HFF-Myc (cell line): ENCODE measurements around the gene PLCB1.
"Not testable (repeated sequence)": the region's sequence is repeated elsewhere in the genome, so short reads cannot be mapped to it uniquely, and the experiment has no call there.

Experiments
- DNase-seq: peaks from one replicate; pipeline ENCODE4 v3.0.0-alpha.2; 2011; ENCODE audit warnings: low read depth; ENCODE audit errors: extremely low read depth
- H3K4me3 ChIP-seq: replicated peaks from 2 replicates; pipeline ENCODE4 v1.5.1; 2011; ENCODE audit warnings: low read depth, mild to moderate bottlenecking, control low read depth, low read length
- CTCF ChIP-seq: IDR thresholded peaks from 2 replicates; pipeline ENCODE4 v1.5.1; 2012; ENCODE audit warnings: mild to moderate bottlenecking, low read depth, low read length, control low read depth; ENCODE audit errors: missing control alignments

PLCB1 gene

GRCh38 chr20:8344631-8345030 is 212.6 kb downstream of the PLCB1 start:
- H3K4me3 ChIP-seq: no peak overlapping the region
- TF ChIP-seq CTCF: no peak
- no peak for DNase-seq

DNA sequence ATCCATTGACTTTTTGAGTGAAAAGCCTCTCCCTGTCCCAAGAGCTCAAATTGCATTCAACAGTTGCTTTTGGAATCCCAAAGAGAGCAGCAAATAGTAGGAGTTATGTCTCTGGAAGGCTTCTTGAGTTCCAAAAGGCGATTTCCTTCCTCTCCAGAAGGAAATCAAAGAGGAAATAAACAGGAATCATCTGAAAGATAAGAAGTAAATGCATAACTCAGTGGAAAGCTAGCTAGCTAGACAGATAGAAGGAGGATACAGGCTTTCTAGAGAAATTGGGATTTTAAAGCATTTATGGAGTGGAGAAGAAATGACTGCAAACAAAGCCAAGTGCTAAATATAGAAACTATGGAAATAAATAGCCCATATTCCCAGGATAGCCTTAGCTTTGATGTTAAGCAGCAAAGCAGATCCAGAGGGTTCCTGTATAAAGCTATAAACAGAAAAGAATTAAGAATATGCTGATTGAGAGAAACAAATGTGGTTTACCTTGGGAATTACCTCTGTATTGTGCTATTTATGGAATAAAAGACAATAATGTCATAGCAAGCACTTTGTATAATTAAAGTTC is 214.7 kb downstream of the PLCB1 start:
- no peak for DNase-seq
- H3K4me3 ChIP-seq: no peak overlapping the region
- TF ChIP-seq CTCF: no peak

GRCh38 chr20:8350225-8350624 is 218.2 kb downstream of the PLCB1 start:
- DNase-seq, H3K4me3 ChIP-seq: not testable (repeated sequence)

DNA sequence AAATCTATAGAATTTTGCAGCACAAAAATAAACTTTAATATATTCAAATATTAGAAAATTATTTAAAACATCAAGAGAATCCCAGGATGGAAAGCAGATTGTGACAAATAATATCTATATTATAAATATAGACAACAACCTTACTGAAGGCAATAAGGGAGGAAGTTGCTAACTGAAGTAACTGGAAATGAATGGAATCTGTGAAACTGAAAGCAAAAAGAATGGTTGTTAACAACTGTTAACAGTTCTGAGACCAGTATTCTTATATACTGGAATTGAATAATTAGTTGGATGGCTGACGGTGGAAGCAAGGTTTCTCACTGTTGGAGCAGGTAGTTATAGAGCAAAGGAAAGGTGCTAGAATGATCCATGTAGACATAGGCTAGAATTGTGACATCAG is 220.4 kb downstream of the PLCB1 start:
- DNase-seq: no peak
- no peak for TF ChIP-seq CTCF
- no peak overlapping the region for H3K4me3 ChIP-seq

DNA sequence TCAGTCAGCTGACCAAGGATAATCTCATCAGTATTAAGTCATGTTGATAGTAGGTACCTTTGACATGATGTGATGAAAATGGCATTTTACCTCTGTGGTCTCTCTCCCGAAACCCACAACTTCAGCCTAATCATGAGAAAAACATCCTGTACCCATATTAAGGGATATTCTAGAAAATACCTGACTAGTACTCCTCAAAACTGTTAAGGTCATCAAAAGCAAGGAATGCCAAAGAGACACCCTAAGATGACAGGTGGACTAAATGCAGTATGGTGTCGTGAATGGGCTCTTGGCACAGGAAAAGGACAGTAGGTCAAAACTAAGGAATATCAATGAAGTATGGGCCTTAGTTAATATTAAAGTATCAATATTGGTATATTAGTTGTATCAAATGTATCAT is 221.4 kb downstream of the PLCB1 start:
- no peak overlapping the region for H3K4me3 ChIP-seq
- TF ChIP-seq CTCF: no peak
- DNase-seq: no peak

- TF ChIP-seq CTCF: no peak
- no peak overlapping the region for H3K4me3 ChIP-seq
- DNase-seq: no peak
Observed at GRCh38 chr20:8355453-8355852, 223.4 kb downstream of the PLCB1 start.

DNA sequence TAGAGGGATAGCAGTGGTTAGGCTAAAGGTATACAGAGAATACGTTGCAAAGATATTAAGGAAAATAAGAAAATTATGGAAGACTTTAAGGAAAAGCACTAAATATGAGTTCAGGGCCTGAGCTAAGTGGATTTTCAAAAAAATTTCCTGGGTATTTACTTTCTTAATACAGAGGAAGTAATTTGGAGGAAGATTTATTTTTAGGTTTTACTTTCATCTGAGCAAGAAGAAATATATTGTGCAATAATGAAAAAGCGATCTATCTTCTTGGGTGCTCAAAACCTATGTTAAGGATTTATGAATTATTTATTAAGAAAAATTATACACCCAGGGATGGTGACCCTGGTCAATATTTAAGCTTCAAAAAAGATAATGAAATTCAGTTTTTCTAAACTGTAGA is 224.7 kb downstream of the PLCB1 start:
- H3K4me3 ChIP-seq: no peak overlapping the region
- no peak for TF ChIP-seq CTCF
- DNase-seq: no peak
